Panc1 (cell line): Measurements from ENCODE around the gene SNX12. TPM values are rescaled to one million over a fixed set of nuclear protein-coding genes. Genes with fewer than 3 reads are reported as not detected.

Source experiments
- ATAC-seq: fragments of 200-7000 bp; cut with Tn5 transposase; 2 replicates; pipeline ENCODE4 v1.9.1; 2020; ENCODE audit warnings: mild to moderate bottlenecking, moderate library complexity
- BruUV-seq: library from RNA; stranded (reverse); fragments of 400-500 nt; replicated peaks from 2 replicates; lab custom pipeline; 2021; lab: Mats Ljungman, UMichigan
- CTCF ChIA-PET: fragments of 300-600 bp; sonication (Branson Sonifier 250); formaldehyde crosslinking; loops from one replicate; lab custom pipeline; 2022; ENCODE audit warnings: antibody characterized with exemption; lab: Charles Lee
- POLR2A ChIA-PET: fragments of 300-600 bp; sonication (Branson Sonifier 250); formaldehyde crosslinking; loops from one replicate; lab custom pipeline; 2022; ENCODE audit warnings: antibody characterized with exemption; lab: Charles Lee
- DNase-seq: peaks from one replicate; pipeline ENCODE4 v3.0.0-alpha.2; 2010; ENCODE audit warnings: low read depth, low spot score
- H3K27ac ChIP-seq: 2 replicates; pipeline ENCODE4 v1.5.1; 2011; ENCODE audit warnings: mild to moderate bottlenecking, low read length, inconsistent platforms
- H3K27me3 ChIP-seq: fragments of 200-500 bp; sonication (Bioruptor generic); 2 replicates; pipeline ENCODE4 v1.6.0; 2014; ENCODE audit warnings: low read length, inconsistent platforms; ENCODE audit not compliant: control insufficient read depth, insufficient read depth
- H3K36me3 ChIP-seq: fragments of 200-500 bp; sonication (Bioruptor generic); 2 replicates; pipeline ENCODE4 v1.5.1; 2014; ENCODE audit warnings: inconsistent platforms, mild to moderate bottlenecking, low read length, moderate library complexity; ENCODE audit not compliant: control insufficient read depth, insufficient read depth
- H3K4me1 ChIP-seq: 2 replicates; pipeline ENCODE4 v1.5.1; 2011; ENCODE audit warnings: inconsistent platforms, mild to moderate bottlenecking, low read length, moderate library complexity; ENCODE audit not compliant: control insufficient read depth, insufficient read depth
- H3K4me3 ChIP-seq, 2 experiments: 2 replicates each; pipeline ENCODE4 v1.5.1; 2011 to 2012; ENCODE audit warnings: low read depth in 2 of 2, low read length in 2 of 2, mild to moderate bottlenecking in 2 of 2, inconsistent platforms in 1 of 2, moderate library complexity in 1 of 2
- H3K9me3 ChIP-seq: fragments of 200-500 bp; sonication (Bioruptor generic); 2 replicates; pipeline ENCODE4 v1.5.1; 2014; ENCODE audit warnings: low read depth, mild to moderate bottlenecking, inconsistent platforms, low read length, moderate library complexity; ENCODE audit not compliant: control insufficient read depth, insufficient read depth
- CTCF ChIP-seq: fragments of 450-650 bp; IDR thresholded peaks from 2 replicates; pipeline ENCODE4 v1.5.1; 2017; ENCODE audit warnings: mild to moderate bottlenecking
- POLR2AphosphoS5 ChIP-seq: IDR thresholded peaks from 2 replicates; pipeline ENCODE4 v1.6.1; 2012; ENCODE audit warnings: mild to moderate bottlenecking, low read depth, low read length, moderate library complexity
- REST ChIP-seq, 2 experiments: IDR thresholded peaks; 2 replicates each; pipeline ENCODE4 v1.6.1; 2011 to 2012; ENCODE audit warnings: low read depth in 2 of 2, control low read depth in 1 of 2, low read length in 1 of 2, mild to moderate bottlenecking in 1 of 2, moderate library complexity in 1 of 2; ENCODE audit not compliant: insufficient read depth in 1 of 2
- SIN3A ChIP-seq: IDR thresholded peaks from 2 replicates; pipeline ENCODE4 v1.6.1; 2012; ENCODE audit warnings: low read depth, mild to moderate bottlenecking, low read length, moderate library complexity, borderline replicate concordance; ENCODE audit not compliant: insufficient read depth
- TCF7L2 ChIP-seq: IDR thresholded peaks from 2 replicates; pipeline ENCODE4 v1.6.1; 2011; ENCODE audit warnings: mild to moderate bottlenecking, low read depth, low read length, inconsistent platforms
- in situ Hi-C: cut with HindIII; loops from 2 replicates; pipeline ENCODE4 v1.10.0; 2016; ENCODE audit warnings: low sequenced_read_pairs, low pct_unique_long_range_greater_than_20kb
- intact Hi-C: fragments of 100-400 bp; cut with micrococcal nuclease; formaldehyde crosslinking; loops from one replicate; pipeline ENCODE4 v1.10.0; 2022; ENCODE audit not compliant: unreplicated experiment
- total RNA-seq: library from RNA; stranded (reverse); gene quantifications from one replicate; pipeline ENCODE4 v1.2.1, GENCODE V29; 2021; ENCODE audit not compliant: unreplicated experiment

SNX12 gene
- total RNA-seq, 1 experiment from 2014 or later: 117 TPM

DNA sequence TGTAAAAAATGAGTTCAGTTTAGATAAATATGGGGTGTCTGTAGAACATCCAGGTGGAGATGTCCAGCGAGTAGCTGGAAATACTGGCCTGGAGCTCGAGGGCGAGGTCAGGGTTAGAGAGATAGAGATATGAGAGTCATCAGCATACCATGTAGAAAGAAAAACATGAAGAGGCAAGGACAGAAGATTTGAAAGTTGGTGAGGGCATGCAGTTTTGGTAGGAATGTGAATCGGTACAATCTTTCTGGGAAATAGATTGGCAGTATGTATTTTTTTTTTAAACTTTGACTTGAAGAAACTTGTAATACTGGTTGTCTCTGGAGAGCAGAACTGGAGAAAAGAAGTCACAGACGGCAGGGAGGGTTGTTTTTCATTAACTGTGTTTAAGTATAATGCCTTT lies 2.4 kb upstream of the SNX12 start:
- ChIA-PET CTCF (no interaction called here), POLR2A (interaction anchor here (0.6 kb wide), 1 partner anchor 35 kb away, joined by 5 read pairs; no protein-coding TSS in a partner anchor)
- ATAC-seq (no peak), DNase-seq (no peak)
- Histone ChIP-seq H3K9me3 (no peaks in the 10 kb centered on the region), H3K36me3 (no peaks in the 10 kb centered on the region), H3K27ac (no peak overlapping the region), H3K4me3 (no peak overlapping the region), H3K4me1 (0 out of 2 replicates have a peak, but pooled peaks cover 3% of the 10 kb centered on the region), H3K27me3 (peaks cover 7% of the 10 kb centered on the region)
- TF ChIP-seq CTCF (no peak), POLR2AphosphoS5 (no peak)
- intact Hi-C loops: no loop called here
- BruUV-seq: no TSS peak
- in situ Hi-C loops: no loop called here

DNA sequence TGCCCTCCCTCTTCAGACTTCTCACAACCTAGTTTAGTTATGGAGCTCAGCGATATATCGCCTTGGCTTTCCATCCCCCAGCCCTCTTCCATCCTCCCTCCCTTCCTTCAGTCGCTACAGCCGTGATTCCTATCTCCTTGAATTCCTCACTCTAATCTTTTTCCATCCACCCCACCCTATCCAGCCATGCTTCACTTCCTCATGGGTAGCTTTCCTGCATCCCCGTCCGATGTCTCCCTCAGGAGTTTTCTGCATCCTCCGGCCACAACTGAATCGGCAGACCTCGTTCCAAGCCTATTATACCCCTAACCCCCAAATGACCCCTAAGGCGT lies 456 bp downstream of the SNX12 start:
- TF ChIP-seq SIN3A (no peak), POLR2AphosphoS5 (no peak), CTCF (no peak), REST (IDR thresholded peaks at IDR 0.05; ENCODE audit: insufficient read depth in 1 of 2, low read depth in 2 of 2, low read length in 1 of 2) (no peak), TCF7L2 (no peak)
- no peaks in the 10 kb centered on the region; the same call in 1 of the 2 replicates for H3K27me3 ChIP-seq
- CTCF ChIA-PET: no interaction called here
- no TSS peak for BruUV-seq
- H3K4me1 ChIP-seq: 0 out of 2 replicates have a peak, but pooled peaks cover 3% of the 10 kb centered on the region
- ATAC-seq (peak; percentile 6), DNase-seq (no peak)
- no peaks in the 10 kb centered on the region for H3K36me3 ChIP-seq
- POLR2A ChIA-PET: interaction anchor here (0.6 kb wide), 1 partner anchor 59 kb away, joined by 12 read pairs; no protein-coding TSS in a partner anchor
- in situ Hi-C loops: no loop called here
- intact Hi-C loops: no loop called here
- peak overlapping the region; percentile 91 for H3K27ac ChIP-seq
- H3K4me3 ChIP-seq: peak overlapping the region; percentile 58 to 87
- no peaks in the 10 kb centered on the region for H3K9me3 ChIP-seq
